Measurements from ENCODE around the gene FGFRL1.

The FGFRL1 gene

GRCh38 chr4:992297-993110, 18.9 kb upstream of the FGFRL1 start:
- DNase-seq (ENCODE audit: low spot score), result no peak

GRCh38 chr4:993111-994029, 18.1 kb upstream of the FGFRL1 start, which contains the start of gene SLC26A1:
Gene SLC26A1, minus strand, starts transcription at chr4:993404. Its CDS starts 1,701 bp downstream, at chr4:991703.
- DNase-seq (ENCODE audit: low spot score), result no peak

- DNase-seq (ENCODE audit: low spot score), result no peak
Measured at GRCh38 chr4:995311-996026, 16.0 kb upstream of the FGFRL1 start.

GRCh38 chr4:996030-996996, 15.1 kb upstream of the FGFRL1 start:
- no peak for DNase-seq (ENCODE audit: low spot score)

GRCh38 chr4:996997-997374, 14.4 kb upstream of the FGFRL1 start:
- DNase-seq (ENCODE audit: low spot score), result no peak

- no peak for DNase-seq (ENCODE audit: low spot score)
Measured at GRCh38 chr4:997375-998071, 13.9 kb upstream of the FGFRL1 start.

- no peak for DNase-seq (ENCODE audit: low spot score)
Measured at GRCh38 chr4:998096-998691, 13.2 kb upstream of the FGFRL1 start.

- peak; percentile 81 for DNase-seq (ENCODE audit: low spot score)
Measured at GRCh38 chr4:999240-999863, 12.1 kb upstream of the FGFRL1 start.

- DNase-seq (ENCODE audit: low spot score), result no peak
Measured at GRCh38 chr4:999882-1000425, 11.5 kb upstream of the FGFRL1 start.

GRCh38 chr4:1000686-1001260, 10.7 kb upstream of the FGFRL1 start:
- no peak for DNase-seq (ENCODE audit: low spot score)

- no peak for DNase-seq (ENCODE audit: low spot score)
Measured at GRCh38 chr4:1001561-1002130, 9.8 kb upstream of the FGFRL1 start.

GRCh38 chr4:1002131-1002630, 9.2 kb upstream of the FGFRL1 start:
- no peak for DNase-seq (ENCODE audit: low spot score)

- no peak for DNase-seq (ENCODE audit: low spot score)
Measured at GRCh38 chr4:1002631-1003251, 8.7 kb upstream of the FGFRL1 start.

- no peak for DNase-seq (ENCODE audit: low spot score)
Measured at GRCh38 chr4:1003271-1004070, 8.0 kb upstream of the FGFRL1 start.

GRCh38 chr4:1004071-1004418, 7.4 kb upstream of the FGFRL1 start:
- no peak for DNase-seq (ENCODE audit: low spot score)

GRCh38 chr4:1004557-1005485, 6.6 kb upstream of the FGFRL1 start:
- DNase-seq (ENCODE audit: low spot score), result no peak

Data from cerebellar cortex (tissue), 1 donor.